OCI-M2 (cell line): ENCODE results near the gene MED31.
"Not testable (repeated sequence)": the region's sequence is repeated elsewhere in the genome, so short reads cannot be mapped to it uniquely, and the experiment has no call there.

Source experiments
- DNase-seq: peaks from one replicate; lab custom pipeline; 2025; ENCODE audit not compliant: unreplicated experiment; lab: John Stamatoyannopoulos, UW

Gene MED31

DNA sequence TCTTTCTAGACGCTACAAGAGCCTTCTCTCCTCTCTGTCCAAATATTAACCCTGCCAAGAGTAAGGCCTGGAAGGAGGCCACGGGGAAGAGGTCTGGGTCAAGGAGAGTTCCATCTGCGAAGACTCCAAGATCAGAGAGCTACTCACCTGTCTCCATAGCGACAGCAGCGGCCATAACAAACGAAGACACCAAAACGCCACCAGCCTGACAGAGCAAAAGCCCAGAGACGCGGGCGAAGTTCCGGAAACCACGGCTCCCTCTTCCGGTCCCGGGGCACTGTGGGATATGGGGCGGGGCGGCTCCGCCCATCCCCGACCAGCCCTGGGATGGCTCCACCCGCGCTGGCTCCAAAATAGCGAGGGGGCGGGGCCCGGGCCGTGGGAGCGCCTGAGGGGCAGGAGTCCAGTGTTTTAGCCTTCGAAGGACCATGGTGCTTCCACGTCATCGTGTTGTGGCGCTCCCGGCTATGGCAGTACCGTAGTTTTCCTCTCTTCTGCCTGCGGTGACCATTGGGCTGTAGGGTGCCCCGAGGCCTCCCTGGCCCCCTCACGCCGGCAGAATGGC lies at the start of gene MED31, which contains the start of gene C17orf100:
Gene MED31, minus strand, starts transcription at position 252 of the 565 bp plus-strand sequence. Its CDS starts 77 bp downstream, at position 175.
Gene C17orf100, plus strand, starts transcription at position 409 of the 565 bp plus-strand sequence. Its CDS starts 152 bp downstream, at position 561.
- DNase-seq: peak; percentile 53

DNA sequence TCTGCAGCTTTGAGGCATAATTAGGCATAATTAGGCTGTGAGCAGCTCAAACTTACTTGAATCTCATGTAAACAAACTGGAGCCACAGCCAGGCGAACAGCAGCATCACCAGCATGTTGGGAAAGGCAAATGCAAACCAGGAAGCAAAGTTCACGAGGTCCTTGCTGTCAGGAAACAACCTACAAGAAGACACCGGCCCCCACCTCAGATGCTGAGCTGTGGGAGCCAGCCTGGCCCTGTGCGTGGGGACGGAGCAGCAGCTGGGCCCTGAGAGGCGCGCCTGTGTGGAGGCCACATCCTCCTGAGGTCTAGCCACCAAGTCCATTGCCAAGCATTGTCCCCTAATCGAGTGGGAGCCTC lies 49.5 kb upstream of the MED31 start:
- DNase-seq: no peak

DNA sequence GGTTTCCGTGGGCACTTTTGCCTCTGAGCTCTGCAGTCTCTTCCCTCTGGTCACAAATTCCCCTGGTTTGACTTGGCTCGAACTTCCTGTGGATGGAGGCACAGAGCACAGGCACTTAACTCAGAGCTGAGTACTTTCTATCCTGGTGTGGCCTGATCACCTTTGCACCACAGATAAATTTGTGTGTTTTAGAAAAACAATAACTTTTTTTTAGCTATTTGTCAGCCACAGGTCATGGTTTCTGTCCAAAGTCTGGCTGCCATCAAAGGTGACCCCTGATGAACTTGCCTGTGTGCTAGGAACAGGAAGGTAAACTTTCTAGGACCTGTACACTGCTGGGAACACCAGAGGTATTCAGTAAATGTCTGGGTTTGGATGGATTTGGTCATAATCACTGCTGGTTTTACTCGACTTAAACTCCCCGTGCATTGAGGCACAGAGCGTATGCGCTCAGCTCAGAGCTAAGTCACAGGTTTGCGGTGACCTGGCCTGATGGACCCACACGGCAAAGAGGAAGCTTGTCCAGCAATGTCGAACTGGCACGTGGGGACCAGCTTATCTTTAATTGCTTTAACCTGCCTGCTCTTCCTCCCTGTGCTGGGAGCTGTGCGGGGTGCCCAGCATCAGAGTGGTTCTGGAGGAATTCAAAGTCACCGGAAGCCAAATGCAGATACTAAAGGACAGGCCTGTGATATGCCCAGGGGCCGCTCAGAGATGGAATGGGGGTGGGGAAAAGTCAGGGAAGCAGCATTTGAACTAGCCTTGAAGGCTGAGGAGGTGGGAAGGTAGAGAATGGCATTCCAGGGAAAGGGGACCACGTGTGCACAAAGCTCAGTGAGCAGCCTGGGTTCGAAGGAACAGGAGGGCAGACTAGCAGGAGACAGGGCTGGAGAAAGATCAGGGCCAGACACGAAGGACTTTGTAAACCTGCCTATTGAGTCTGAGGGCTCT lies 48.9 kb upstream of the MED31 start:
- DNase-seq: no peak

DNA sequence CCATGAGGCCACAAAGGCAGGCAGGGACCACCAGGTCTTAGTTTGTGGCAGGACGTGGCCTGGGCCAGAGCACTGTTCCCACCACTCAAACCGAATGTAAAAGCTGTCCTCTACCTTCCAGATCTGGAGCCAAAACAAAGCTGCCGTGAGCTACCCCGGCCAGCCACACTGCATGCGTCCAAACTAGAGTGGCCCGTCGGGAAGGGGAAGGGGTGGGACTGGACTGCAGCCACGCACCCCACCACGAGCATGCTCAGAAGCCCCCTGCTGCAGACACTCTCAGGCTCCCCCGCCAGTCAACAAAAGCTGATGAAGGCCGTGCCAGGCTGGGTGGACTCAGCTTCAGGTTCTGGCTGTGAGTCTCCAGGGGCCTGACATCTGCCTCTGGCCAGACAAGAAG lies 46.6 kb upstream of the MED31 start:
- no peak for DNase-seq

DNA sequence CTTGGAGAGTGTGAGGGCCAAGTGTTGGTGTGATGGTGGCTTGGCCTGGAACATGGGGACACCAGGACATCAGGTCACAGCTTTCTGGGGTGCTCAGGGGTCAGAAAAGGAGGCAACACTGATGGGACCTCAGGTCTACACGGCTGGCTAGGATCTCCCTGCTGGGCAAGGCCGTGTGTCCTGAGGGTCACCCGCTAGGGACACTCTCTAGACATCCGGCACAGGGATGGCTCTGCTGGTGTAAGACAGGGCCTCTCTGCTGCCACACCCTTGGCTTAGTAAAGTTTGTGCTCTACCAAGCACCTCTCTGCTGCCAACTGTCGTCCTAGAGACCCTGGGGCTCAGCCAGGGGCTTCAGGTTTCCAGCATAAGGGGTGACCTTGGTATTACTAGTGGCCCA lies 45.5 kb upstream of the MED31 start:
- no peak for DNase-seq

DNA sequence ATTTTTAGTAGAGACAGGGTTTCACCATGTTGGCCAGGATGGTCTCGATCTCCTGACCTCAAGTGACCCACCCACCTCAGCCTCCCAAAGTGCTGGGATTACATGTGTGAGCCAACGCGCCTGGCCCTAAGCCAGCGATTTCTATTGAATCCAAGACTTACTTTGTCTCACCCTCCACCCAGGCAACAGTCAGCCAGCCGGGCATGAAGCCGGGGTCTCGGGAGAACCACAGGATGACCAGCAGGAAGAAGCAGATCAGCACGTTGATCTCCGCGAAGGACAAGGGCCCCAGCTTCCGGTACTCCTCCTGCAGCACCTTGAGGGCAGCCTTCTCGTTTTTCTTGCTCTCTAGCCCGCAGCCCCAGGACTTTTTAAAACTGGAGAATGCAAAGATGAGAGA lies 44.2 kb upstream of the MED31 start:
- DNase-seq: no peak

DNA sequence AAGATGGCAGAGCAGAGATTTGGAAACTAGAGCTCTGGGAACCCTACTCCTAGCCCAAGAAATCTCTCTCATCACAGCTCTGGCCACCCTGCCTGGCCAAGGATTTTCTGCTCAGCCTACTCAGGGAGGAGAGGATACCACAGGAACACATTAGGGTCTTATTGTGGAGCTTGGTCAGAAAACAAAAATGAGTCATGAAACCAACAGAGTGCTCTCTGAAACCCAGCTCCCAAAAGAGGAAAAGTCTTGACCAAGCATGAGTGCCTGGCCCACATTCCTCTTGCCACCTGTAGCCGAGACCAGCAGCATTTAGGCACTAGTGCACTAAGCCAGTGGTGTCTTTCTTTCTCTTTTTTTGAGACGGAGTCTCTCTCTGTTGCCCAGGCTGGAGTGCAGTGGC lies 43.6 kb upstream of the MED31 start:
- no peak for DNase-seq

DNA sequence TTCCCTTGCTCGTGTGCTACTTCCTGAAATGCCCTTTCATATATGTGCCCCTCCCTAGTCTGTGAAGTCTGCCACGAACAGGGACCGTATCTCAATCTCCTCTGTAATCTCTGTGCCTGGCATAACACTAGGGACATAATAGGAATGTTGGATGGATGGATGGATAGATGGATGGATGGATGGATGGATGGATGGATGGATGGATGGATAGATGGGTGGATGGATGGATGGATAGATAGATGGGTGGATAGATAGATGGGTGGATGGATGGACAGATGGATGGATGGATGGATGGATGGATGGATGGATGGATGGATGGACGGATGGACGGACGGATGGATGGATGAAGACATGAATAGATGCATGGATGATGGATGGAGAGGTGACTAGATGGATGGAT lies 40.6 kb upstream of the MED31 start:
- not testable (repeated sequence) for DNase-seq

DNA sequence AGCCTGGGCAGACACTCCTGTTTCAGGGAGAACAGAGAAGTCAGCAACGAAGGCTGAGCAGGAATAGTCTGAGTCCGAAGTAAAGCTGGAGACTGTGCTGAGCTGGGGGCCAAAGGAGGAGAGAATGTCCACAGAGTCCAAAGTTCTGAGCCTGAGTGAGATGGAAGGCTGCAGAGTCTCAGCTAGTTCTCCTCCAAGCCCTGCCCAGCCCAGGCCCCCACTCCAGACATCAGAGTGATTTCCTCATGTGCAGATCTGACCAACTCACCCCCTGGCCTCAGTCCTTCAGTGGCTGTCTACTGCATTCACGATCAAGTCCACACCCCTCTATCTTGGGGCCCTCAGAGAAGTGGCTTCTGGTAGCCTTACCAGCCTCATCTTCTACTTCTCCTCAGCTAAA lies 40.1 kb upstream of the MED31 start:
- no peak for DNase-seq

DNA sequence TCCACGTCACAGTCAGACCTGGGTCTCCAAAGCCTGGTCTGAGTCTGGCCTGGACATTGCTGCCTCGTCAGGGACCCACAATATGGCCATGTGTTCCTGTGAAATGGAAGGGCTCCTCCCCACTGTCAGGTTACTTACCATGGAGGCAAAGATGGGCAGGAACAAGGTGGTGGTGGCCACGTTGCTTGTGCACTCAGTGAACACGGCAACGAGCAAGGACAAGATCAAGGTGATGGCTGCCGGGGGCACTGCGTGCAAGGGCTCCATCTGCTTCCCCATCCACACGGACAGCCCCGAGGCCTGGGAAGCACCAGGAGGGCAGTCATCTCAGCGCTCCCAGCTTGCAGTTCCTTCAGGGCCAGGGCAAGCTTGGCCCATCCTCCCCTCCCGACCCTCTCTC lies 39.2 kb upstream of the MED31 start:
- no peak for DNase-seq

DNA sequence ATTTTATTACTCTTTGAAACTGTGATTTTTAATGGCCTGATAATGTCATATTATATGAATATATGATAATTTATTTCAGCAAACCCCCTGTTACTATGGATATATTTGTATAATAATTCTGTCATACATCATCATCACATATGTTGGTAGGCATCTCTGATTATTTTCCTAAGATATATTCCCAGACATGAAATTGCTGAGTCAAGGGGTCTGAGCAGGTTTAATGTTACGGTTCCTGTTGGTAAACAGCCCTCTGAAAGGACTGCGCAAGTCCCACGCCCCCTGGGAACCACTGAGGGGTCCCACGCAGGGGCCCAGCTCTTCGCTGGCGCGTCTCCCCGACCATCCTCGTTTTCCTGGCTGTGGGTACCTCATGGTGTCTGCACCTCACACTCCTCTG lies 37.5 kb upstream of the MED31 start:
- DNase-seq: no peak

DNA sequence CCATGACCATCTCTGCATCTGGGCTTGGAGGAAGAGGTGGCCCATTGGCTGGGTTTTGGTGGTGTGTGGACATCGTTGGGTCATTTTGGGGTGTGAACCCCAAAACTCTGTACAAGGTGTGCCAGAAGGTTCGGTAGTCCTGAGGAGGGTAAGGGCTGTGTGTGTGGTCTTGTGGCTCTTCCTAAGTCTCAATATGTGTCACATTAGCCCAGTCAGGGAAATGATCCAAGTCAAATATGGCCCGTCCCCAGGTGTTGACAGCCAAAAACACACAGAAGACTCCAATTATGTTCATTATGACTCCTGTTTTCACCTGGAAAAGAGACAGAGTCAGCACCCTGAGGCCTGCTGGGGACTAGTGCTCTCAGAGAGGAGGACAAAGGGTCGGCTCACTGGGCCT lies 34.6 kb upstream of the MED31 start:
- no peak for DNase-seq

DNA sequence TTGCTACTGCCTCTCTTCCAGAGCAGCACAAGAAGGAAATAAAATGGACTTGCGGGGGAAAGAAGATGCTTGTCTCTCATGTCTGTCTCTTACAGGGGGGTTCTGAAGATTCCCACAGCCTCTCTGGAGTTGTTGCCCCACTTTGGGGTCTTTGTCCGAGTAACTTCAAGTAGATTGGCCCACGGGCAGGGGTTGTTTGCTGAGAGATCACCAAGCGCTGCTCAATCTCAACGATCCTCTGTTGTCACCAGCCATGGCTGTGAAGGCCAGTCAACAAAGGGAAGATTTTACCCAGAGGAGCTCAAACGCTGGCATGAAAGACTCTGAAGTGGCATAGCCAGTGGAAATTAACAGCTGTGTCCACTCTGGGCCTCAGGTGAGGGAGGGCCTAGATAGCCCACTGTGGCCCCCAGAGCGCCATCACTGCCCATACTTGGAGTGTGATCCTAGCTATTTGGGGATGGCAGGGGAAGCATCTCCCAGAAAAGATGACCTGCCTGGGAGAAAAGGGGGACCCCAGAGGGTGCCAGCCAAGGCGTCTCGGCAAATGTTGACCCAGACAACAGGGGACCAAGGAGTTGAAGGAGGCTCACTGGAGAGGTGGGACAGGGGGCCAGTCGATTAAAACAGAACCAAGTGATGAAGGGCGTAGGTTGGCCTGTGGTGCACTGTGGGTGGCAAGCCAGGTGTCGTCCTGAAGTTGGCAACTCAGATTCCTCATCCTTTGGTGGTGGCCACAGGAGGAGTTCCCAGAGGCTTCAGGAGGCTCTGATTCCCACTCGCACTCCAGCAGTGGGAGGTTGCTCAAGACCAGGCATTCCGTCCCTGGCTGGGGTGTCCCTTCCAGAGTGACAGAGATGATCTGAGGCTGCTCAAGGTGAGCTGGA lies 33.7 kb upstream of the MED31 start:
- DNase-seq: no peak

DNA sequence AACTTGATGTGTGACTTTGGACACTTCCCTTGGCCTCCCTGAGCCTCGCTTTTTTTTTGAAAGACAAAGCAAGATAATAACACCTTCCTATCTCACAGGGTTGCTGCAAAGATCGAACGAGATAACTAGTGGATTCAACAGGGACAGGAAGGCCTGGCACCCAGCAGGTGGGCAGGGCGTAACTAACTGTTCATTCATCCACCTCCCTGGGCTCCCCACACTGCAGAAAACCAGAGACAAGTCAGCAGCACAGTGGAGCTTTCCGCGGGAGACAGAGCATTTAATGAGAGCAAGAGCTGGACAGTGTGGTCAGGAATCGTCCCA lies 33.0 kb upstream of the MED31 start:
- no peak for DNase-seq

DNA sequence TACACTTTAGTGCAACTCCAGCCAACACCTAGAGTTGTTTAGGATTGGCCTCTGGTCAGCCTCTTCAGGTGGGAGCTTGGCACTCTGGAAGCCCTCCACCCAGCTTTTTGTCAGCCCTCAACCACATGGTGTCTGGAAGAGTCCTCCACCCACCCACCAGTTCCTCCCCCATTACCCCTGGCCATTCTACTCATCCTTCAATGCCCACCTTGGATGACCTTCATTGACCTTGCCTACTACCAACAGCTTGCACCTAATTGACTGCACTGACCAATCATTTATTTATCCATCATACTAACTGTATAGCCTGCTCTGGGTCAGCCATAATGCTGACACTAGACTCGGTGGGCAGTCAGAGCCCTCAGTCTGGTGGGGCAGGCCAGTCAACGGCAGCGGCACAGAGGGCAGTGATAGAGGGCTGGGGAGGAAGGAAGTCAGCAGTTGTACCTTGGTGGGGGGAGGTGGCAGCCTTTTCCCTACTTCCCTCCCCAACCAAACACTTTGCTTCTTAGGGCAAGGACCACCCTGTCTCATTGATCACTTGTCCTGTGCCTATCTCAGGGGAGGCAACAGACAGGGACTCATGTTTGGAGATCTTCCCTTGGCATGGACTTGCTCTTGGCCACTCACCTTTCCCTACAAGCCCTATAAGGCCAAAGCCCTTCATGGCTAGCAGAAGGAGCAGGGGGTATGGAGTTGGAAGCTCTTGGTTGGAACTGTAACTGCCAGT lies 32.5 kb upstream of the MED31 start:
- DNase-seq: no peak

DNA sequence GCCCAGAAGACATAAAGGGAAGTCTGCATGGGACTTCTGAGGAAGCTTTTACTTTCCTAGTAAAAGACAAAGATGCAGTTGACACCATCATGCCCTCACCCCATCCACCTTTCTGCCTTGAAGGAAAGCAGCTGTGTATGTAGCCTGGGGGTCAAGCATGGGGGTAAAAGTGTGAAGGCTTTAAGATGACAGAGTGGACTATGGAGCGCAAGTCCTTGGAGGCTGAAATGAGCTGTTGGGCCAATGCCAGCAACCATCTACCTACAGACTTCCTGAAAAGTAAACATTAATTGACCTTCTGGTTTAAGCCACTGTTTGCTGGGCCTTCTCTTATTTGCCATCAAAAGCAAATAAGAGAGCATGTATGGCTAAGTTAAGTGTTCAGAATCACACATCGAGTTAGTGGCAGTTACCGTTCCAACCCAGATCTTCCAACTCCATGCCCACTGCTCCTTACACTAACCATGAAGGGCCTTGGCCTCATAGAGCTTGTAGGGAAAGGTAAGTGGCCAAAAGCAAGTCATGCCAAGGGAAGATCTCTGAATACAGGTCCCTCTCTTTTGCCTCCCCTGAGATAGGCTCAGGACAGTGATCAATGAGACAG lies 31.8 kb upstream of the MED31 start:
- no peak for DNase-seq

DNA sequence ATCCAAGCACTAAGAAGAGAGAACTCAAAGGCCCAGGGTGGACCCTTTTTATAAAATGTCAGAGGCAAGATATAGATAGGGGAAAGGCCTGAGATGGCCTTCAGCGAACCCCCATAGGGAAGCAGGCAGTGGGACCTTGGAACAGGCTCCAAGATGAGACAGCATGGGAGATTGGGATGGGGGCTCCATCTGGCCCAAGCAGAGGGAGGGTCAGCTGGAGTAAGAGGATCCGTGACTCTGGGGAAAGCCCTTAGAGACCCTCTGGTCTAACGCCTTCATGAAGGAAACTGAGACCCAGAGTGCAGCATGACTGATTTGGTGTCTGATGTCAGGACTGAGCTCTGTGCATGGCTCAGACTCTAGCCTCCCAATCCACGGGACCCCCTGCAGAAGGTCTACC lies 30.9 kb upstream of the MED31 start:
- DNase-seq: no peak

DNA sequence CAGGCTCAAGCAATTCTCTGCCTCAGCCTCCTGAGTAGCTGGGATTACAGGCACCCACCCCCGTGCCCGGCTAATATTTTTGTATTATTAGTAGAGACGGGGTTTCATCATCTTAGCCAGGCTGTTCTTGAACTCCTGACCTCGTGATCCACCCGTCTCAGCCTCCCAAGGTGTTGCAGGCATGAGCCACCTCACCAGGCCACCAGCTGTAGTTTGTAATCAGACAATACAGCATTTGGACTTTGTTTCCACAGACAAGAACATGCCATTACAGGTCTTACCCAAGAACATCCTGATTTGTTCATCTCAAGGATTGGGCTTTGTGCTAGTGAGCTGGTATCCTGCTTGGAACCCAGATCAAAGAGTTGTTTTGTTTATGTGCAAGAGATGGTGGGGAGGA lies 30.3 kb upstream of the MED31 start:
- no peak for DNase-seq

DNA sequence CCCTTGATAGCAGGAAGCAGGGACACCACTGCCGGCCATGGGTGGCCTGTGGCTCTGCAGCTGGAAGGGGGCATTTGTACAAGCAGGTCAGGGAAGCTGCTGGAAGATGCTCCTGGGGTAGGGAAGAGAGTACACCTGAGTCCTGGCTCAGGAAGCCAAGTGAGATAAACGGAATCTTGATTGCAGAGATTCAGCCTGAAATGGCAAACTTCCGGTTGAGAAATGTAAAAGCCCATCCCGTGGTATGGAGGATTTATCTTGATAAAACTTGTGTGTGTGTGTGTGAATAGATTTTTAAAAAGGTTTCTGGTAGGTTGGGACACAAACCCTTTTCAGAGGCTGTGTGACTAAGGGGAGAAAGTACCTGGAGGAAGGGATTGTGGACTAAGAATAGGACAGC lies 29.8 kb upstream of the MED31 start:
- no peak for DNase-seq

DNA sequence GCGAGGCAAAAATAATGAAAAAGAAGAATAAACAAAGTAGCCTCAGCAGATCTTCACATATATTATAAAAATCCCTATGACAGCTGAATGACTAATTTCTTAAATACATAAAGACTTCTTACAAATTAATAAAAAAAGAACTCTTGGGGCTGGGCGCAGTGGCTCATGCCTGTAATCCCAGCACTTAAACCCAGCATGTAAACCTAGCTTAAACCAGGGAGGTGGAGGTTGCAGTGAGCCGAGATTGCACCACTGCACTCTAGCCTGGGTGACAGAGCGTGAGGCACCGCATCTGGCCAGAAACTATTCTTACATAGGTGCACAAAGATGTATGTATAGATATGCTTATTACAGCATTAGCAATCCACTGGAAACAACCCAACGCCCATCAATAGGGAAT lies 27.8 kb upstream of the MED31 start:
- DNase-seq: no peak

DNA sequence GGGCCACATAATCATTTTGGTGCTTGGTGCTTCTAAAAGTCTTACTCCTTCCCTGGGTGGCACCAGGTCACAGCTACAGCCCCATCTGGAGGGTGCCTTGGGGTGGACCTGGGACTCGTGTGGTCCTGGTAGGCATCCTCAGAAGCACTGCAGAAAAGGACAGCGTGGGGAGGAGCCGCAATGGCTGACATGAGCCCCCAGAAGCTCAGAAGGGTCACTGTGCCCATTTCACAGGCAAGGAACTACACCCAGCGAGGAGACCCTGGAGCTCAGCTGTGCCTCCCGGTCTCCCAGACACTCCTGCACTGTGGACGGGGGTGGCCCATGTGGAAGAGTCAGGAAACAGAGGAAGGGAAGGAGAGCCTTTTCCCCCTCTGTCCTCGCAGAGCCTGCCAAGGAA lies 26.5 kb upstream of the MED31 start:
- DNase-seq: no peak
